COLO668 (cell line): ENCODE measurements around the gene ZNF512B.
"Not testable (repeated sequence)": the region's sequence is repeated elsewhere in the genome, so short reads cannot be mapped to it uniquely, and the experiment has no call there.

Experiments
- DNase-seq: peaks from one replicate; lab custom pipeline; 2025; ENCODE audit not compliant: unreplicated experiment; lab: John Stamatoyannopoulos, UW

The ZNF512B gene

DNA sequence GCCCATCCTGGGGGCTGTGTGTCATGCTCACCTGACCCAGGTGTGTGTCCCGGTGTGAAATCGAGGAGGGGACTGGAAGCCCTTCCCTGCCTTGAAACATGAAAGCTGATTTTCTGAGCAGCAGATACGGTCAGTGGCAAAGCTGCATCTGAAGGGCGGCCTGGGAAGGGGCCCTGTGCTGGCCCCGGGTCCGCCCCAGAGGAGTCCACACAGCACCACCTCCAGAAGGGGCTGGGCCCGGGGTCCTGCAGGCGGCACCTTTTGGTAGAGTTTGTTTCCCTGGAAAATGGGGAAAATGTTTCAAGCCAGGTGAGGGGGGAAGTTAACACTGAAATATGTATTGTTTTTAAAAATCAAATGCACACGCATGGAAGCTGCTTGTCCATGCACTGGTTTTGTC, 34.3 kb downstream of the ZNF512B start:
- no peak for DNase-seq

DNA sequence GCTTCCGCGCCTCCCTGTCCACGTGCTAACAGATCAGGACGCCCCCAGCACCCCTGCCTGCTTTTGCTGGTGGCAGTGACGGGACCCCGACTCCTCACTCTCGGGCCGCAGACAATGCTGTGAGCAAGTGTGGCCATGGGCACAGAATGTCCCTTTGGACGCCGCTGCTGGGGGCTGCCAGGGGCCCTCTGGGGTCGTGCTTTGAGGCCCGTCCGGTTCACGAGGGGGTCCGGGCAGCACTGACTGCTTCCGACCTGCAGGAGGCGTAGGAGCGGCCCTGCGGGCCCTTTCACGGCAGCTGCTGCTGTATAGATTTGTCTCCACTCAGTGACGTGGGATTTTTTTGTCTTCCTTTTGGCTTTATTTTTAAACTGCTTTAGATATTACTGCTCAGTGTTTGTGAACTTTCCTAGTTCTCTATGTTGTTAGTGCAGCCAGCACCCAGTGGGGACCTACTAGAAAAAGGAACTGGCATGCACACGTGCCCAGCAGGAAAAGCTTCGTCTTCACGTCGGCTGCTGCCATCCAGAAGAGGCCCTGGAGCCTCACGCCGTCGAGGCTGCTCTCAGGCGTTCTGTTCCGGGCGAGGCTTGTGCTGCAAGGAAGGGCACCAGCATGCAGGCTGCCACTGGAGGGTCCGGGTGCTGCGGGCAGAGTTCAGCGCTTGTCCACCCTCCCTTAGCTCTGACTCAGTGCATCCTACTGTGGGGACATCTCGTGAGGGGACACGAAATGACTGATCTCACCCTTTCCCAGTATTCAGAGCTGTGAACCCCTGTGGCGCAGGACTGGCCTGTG, 35.3 kb downstream of the ZNF512B start:
- DNase-seq = no peak

DNA sequence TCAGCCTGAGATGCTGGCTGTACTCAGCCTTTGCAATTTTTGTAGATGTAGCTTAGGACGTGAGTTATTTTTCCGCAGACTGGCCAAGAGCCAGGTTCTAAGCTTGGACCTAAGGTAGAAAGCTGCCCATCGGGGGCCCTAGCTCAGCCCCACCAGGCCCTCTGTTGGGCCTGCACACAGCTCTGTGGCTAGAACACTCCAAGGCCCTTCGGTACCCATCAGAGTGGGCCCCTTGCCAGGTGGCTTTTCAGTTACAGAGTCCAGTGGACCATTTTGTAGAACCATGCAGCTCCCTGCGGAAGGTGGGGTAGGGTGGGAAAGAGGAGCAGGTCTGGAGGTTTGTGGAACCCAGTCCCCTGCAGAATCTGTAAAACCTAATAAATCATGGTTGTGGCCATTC, 36.1 kb downstream of the ZNF512B start:
- DNase-seq = no peak

DNA sequence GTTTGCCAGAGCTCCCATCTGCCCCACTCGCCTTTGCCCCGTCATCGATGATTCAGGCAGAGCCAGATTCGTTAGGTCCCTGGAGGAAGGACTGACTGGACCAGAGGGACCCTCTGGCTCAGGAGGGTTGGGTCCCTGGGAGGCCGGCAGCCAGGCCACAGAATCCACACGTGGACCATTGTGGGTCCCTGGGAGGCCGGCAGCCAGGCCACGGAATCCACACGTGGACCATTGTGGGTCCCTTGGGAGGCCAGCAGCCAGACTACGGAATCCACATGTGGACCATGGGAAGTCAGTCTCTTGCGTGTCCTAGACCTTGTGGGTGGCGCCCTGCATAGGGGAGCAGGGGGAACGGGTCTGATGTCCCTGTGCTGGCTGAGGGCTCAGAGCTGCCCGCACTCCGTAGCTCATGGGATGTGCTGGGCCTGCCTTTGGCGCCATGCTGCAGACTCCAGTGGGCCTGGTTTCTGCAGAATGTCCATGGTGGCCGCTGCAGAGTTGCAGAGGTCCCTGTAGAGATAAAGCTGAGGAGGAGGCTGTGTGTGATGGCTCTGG, 37.0 kb downstream of the ZNF512B start:
- DNase-seq = no peak

DNA sequence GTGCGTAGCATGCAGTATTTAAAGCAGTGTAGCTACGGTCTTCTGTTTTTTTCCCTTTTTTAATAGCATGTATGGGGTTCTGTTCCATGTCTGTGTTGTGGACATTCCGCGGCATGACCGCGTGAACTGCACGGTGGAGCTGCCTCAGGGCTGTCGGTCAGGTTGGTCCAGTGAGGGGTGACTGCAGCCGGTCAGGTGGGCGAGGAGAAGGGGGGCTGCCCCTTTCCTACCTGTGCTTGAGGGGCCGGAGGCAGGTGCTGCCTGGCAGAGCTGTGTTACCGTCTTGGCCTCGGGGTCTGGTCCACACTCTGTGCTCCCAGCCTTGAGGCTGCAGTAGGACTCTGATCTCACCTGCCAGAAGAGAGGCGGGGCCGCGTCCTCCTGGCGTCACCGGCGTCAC, 38.0 kb downstream of the ZNF512B start:
- DNase-seq = no peak

DNA sequence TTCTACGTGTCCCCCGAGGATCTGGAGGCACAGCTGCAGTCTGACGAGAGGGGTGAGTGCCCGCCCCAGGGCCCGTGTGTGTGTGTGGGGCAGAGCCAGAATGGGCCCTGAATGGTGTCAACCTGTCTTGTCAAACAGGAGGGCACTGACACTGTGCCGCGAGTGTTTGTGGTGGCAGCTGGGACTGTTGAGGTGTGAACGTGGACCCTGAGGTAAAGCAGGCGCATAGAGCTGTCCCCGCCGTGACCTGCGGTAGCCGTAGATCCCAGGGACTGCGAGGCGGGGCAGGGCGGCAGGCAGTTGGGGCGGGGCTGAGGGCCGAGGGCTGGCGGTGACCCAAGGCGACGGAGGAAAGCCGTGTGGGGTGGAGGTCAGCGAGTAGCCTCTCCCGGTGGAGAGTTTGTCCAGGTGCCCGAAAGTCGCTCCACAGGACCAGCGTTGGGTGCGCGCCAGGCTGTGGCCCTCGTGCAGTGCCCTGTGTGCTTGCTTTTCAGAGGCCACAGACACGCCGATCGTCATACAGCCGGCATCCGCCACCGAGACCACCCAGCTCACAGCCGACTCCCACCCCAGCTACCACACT, 38.7 kb downstream of the ZNF512B start:
- no peak for DNase-seq

DNA sequence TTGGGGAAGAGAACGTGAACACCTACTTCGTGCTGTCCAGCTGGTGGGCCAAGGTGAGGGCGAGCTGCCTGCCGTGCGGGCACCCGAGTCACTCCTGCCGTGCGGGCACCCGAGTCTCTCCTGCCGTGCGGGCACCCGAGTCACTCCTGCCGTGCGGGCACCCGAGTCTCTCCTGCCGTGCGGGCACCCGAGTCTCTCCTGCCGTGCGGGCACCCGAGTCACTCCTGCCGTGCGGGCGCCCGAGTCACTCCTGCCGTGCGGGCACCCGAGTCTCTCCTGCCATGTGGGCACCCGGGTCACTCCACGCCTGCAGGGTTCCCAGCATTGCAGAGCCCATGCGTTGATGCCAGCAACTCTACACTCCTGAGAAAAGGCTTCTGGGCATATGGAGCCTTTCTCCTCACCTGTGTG, 40.3 kb downstream of the ZNF512B start:
- DNase-seq = not testable (repeated sequence)

DNA sequence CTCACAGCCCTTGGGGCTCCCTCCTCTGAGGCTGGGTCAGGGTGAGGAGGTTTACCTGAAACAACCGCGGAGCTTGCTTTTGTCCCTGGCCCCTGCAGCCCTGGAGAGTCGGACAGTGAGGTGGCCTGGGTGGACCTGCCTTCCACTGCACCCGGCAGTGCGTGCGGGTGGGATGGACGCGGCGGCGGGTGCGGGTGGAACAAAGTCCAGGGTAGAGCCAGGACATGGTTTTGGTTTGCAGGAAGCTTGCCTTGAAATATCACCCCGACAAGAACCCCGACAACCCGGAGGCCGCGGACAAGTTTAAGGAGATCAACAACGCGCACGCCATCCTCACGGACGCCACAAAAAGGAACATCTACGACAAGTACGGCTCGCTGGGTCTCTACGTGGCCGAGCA, 40.7 kb downstream of the ZNF512B start:
- no peak for DNase-seq

DNA sequence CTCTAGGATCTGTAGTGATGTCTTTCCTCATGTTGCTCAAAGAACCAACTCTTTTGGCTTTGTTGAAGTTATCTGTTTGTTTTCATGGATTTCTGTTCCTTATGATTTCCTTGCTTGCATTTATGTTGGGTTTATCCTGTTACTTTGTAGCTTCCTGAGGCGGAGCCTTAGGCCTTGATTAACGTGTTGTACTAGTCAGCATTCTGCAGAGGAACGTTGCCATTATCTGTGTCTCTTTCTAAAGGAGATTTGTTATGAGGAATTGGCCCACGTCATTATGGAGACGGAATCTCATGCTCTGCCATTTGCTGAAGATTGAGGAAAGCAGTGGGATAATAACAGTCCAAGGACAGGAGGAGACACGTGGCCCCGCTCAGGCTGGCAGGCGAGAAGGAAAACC, 43.4 kb downstream of the ZNF512B start:
- no peak for DNase-seq

DNA sequence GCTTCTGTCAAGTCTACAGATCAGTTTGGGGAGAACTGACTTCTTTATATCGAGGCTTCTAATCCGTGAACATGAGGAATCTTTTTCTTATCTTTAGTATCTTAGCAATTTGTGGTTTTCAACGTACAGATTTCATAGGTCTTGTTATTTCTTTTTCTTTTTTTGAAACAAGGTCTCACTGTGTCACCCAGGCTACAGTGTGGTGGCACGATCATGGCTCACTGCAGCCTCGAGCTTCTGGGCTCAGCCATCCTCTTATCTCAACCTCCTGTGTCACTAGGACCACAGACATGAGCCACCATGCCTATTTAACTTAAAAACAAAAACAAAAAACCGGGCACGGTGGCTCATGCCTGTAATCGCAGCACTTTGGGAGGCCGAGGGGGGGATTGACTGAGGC, 45.5 kb downstream of the ZNF512B start:
- DNase-seq = no peak

DNA sequence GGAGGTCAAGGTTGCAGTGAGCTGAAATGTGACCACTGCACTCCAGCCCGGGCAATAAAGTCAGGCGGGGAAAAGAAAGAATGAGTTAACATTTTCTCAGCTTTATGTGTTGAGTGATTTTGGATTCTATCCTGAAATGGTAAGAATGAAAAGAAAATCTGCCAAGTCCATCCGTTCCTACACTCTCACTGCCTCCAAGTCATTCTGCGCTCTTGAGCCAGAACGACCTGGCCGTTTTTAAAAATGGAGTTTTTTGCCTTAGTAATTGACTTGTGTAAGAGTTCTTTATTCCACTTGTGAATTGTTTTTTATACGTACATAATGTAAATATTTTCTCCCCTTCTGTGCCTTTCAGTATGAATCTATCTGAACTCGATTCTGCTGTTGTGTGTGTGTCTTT, 46.1 kb downstream of the ZNF512B start:
- no peak for DNase-seq

DNA sequence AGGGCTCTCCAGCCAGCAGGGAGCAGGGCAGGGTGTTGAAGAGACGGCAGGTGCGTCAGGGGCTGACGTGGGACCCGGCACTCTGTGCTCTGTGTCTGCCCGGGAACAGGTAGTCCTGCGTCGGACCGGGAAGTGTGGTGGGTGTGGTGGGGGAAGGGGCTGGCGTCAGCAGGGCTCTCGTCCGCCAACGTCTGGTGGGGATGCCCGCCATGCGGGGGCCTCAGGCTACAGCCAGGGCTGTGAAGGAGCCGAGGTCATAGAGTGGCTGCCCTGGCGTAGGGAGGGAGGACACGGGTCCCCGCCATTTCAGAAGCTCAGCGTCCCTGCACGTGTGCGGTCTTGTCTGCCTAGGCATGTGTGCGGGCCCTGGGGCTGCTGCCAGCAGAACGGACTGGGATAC, 49.5 kb downstream of the ZNF512B start:
- DNase-seq = no peak

DNA sequence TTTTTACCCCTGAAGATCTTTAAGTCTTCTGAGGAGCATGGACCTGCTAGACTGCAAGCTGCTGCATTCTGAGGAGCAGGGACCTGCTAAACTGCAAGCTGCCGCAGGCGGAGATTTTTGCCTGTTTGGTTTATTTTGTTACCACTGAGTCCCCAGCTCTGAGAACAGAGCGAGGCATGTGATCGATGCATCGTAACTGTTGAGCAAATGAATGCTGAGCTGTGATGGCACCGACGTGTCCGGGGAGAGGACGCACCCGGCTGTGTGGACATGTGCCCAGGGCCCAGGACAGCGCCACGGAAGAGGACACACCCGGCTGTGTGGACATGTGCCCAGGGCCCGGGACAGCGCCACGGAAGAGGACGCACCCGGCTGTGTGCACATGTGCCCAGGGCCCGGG, 50.6 kb downstream of the ZNF512B start:
- no peak for DNase-seq

DNA sequence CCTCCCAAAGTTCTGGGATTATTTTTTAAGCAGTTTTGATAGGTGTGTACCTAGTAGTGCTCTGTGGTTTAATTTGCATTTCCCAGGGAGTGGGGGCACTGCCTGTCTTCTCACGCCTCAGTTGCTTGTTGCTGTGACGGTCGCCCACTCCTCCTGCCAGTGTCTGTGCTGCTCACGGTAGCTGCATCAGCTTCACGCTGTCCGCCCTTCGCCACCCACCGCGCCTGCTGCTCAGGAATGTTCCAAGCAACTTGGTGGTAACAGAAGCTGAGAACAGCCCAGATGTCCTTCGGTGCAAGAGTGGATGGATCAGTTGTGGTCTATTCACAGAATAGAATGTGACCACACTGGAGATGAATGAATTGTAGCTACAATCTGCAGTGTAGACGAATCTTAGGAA, 51.9 kb downstream of the ZNF512B start:
- DNase-seq = no peak

DNA sequence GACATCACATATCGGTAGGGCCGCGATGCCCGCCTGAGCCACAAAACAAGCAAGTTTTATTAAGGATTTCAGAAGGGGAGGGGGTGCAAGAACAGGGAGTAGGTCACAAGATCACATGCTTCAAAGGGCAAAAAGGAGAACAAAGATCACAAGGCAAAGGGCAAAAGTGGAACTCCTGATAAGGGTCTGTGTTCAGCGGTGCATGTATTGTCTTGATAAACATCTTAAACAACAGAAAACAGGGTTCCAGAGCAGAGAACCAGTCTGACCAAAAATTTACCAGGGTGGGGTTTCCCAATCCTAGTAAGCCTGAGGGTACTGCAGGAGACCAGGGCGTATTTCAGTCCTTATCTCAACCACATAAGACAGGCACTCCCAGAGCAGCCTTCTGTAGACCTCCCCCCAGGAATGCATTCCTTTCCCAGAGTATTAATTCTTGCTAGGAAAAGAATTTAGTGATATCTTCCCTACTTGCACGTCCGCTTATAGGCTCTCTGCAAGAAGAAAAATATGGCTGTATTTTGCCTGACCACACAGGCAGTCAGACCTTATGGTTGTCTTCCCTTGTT, 53.3 kb downstream of the ZNF512B start:
- not testable (repeated sequence) for DNase-seq

DNA sequence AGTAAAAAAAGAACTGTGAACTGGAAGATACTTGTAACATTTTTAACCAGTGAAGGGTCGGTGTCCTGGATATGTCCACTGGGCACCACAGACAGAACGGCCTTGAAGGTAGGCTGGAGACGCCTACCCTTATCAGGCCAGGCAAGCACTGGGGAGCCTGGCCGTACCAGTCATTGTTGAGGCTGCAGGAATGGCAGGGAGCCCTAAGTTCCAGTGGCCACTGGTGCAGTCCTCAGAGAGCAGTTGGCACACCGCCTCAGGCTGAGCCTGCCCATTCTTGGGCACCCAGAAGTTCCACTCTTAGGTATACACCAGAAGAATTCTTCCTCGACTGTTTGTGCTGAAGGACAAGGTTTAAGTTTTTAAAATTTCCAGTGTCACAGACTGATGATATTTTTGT, 54.3 kb downstream of the ZNF512B start:
- no peak for DNase-seq

DNA sequence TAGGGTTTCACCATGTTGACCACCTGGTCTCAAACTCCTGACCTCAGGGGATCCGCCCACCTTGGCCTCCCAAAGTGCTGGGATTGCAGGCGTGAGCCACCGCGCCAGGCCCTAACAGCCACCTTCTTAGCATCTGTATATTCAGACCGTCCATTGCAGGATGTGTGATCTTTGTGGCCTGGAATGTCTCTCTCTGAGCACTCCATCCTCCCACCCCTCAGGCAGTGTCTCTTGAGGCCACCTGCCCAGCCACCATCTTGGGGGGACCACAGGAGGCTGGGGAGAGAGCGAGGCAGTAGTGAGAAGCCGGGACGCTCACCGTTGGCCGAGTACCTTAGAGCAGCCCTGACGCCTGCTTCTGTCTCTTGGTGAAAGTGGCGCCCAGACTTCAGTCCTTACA, 56.0 kb downstream of the ZNF512B start:
- no peak for DNase-seq

DNA sequence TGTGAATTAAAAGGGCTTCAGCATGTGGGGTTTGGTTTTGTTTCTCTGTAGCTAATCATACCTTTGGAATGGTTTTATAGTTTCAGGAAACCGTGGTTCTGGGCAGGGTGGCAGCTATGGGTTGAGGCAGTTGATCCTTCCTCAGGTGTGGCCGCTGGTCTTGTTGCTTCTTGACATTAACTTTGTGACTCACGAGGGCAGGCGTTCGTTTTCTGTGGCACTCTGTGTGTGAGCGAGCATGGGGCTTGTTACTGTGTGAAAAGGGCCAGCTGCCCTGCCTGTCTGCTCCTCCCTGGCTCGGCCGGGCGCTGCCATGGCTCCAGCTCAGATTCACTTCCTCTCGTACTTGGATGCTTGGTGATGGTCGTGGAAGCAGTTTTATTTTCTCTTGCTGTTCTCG, 58.6 kb downstream of the ZNF512B start:
- DNase-seq = no peak

DNA sequence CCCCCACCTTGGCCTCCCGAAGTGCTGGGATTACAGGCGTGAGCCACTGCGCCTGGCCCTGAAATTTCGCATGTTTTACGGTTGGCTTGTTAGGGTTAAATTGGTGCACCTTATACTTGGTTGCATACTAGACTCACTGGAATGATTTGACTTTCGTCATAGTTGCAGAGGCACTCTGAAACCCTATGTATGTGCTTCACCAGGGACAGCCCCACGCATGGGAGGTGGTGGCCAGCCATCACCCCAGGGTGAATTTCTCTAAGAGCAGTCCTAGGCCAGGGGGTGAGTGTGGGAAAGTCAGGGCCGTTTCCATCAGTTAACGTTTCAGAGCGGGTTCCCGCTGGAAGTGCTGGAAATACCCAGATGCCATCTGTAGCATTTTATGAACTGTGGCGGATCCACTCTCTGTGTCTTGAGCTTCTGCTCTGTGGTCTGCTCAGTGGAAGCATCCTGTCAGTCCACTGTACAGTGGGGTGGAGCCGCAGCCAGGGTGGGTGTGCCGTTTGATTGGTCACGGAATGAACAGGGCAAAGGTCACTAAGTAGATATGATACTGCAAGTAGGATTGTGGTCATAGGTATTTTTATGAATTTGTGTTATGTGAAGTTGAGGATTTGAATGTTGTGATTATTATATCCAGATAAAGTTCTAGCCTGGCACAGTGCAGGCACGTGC, 61.6 kb downstream of the ZNF512B start:
- DNase-seq = no peak
